H9 (cell line): ENCODE data around the gene MRPL28. TPM values are rescaled to one million over a fixed set of nuclear protein-coding genes. Genes with fewer than 3 reads are reported as not detected.

Source experiments
- DNase-seq: peaks from one replicate; pipeline ENCODE4 v3.0.0-alpha.2; 2017
- H2AFZ ChIP-seq: one replicate; pipeline ENCODE4 v1.6.1; 2013; ENCODE audit warnings: mild to moderate bottlenecking, low read length, control low read depth, moderate library complexity
- H2AK5ac ChIP-seq: 2 replicates; pipeline ENCODE4 v1.6.1; 2013; ENCODE audit warnings: low read length, control low read depth, mixed read lengths; ENCODE audit not compliant: insufficient read length
- H2BK120ac ChIP-seq: one replicate; pipeline ENCODE4 v1.6.1; 2013; ENCODE audit warnings: low read depth, mild to moderate bottlenecking, low read length, control low read depth, inconsistent platforms; ENCODE audit not compliant: poor library complexity, severe bottlenecking
- H2BK12ac ChIP-seq: 2 replicates; pipeline ENCODE4 v1.6.1; 2013; ENCODE audit warnings: low read length, control low read depth, mixed read lengths, low read depth; ENCODE audit not compliant: insufficient read length
- H2BK15ac ChIP-seq: 2 replicates; pipeline ENCODE4 v1.6.1; 2013; ENCODE audit warnings: low read depth, low read length, control low read depth
- H2BK20ac ChIP-seq: one replicate; pipeline ENCODE4 v1.6.1; 2013; ENCODE audit warnings: low read depth, mild to moderate bottlenecking, low read length, control low read depth, inconsistent platforms; ENCODE audit not compliant: poor library complexity, severe bottlenecking
- H2BK5ac ChIP-seq: 2 replicates; pipeline ENCODE4 v1.6.1; 2013; ENCODE audit warnings: low read length, control low read depth, mixed read lengths; ENCODE audit not compliant: insufficient read length
- H3K14ac ChIP-seq: 2 replicates; pipeline ENCODE4 v1.6.1; 2013; ENCODE audit warnings: low read length, control low read depth; ENCODE audit not compliant: insufficient read depth
- H3K18ac ChIP-seq: 2 replicates; pipeline ENCODE4 v1.6.1; 2013; ENCODE audit warnings: low read depth, mild to moderate bottlenecking, mixed read lengths, low read length, control low read depth; ENCODE audit not compliant: insufficient read length
- H3K23ac ChIP-seq: 2 replicates; pipeline ENCODE4 v1.6.1; 2013; ENCODE audit warnings: low read length, control low read depth, mixed read lengths, low read depth; ENCODE audit not compliant: insufficient read length
- H3K23me2 ChIP-seq: 2 replicates; pipeline ENCODE4 v1.6.1; 2013; ENCODE audit warnings: low read depth, mild to moderate bottlenecking, mixed read lengths, low read length, control low read depth; ENCODE audit not compliant: insufficient read length, poor library complexity, severe bottlenecking
- H3K27ac ChIP-seq: 2 replicates; pipeline ENCODE4 v1.5.1; 2013; ENCODE audit warnings: low read length, control low read depth, mixed read lengths, low read depth; ENCODE audit not compliant: insufficient read length
- H3K27me3 ChIP-seq: 2 replicates; pipeline ENCODE4 v1.6.1; 2013; ENCODE audit warnings: low read length, control low read depth, inconsistent platforms; ENCODE audit not compliant: insufficient read depth
- H3K4ac ChIP-seq: 2 replicates; pipeline ENCODE4 v1.6.1; 2013; ENCODE audit warnings: low read depth, mild to moderate bottlenecking, control low read depth, inconsistent platforms, low read length, moderate library complexity
- H3K4me1 ChIP-seq: 2 replicates; pipeline ENCODE4 v1.6.1; 2013; ENCODE audit warnings: low read length, control low read depth, inconsistent platforms; ENCODE audit not compliant: insufficient read depth
- H3K4me2 ChIP-seq: 2 replicates; pipeline ENCODE4 v1.6.1; 2013; ENCODE audit warnings: low read length, control low read depth, mixed read lengths; ENCODE audit not compliant: insufficient read length, insufficient read depth
- H3K56ac ChIP-seq: 2 replicates; pipeline ENCODE4 v1.6.1; 2013; ENCODE audit warnings: low read depth, mild to moderate bottlenecking, mixed read lengths, low read length, control low read depth; ENCODE audit not compliant: insufficient read length
- H3K79me1 ChIP-seq: 2 replicates; pipeline ENCODE4 v1.6.1; 2013; ENCODE audit warnings: low read depth, mild to moderate bottlenecking, moderate library complexity, low read length, control low read depth, inconsistent platforms; ENCODE audit not compliant: insufficient read depth, poor library complexity, severe bottlenecking
- H3K79me2 ChIP-seq: 2 replicates; pipeline ENCODE4 v1.6.1; 2013; ENCODE audit warnings: low read length, control low read depth, inconsistent platforms; ENCODE audit not compliant: insufficient read depth
- H3K9ac ChIP-seq: 2 replicates; pipeline ENCODE4 v1.6.1; 2013; ENCODE audit warnings: low read length, control low read depth, mixed read lengths; ENCODE audit not compliant: insufficient read length; ENCODE audit errors: extremely low read depth
- H3K9me3 ChIP-seq: one replicate; pipeline ENCODE4 v1.6.1; 2013; ENCODE audit warnings: low read depth, low read length, inconsistent platforms; ENCODE audit not compliant: control insufficient read depth
- H3T11ph ChIP-seq: one replicate; pipeline ENCODE4 v1.6.1; 2013; ENCODE audit warnings: mild to moderate bottlenecking, low read length, control low read depth, inconsistent platforms
- H4K20me1 ChIP-seq: one replicate; pipeline ENCODE4 v1.6.1; 2013; ENCODE audit not compliant: control insufficient read depth, insufficient read length, insufficient read depth
- H4K5ac ChIP-seq: 2 replicates; pipeline ENCODE4 v1.6.1; 2013; ENCODE audit warnings: low read depth, mild to moderate bottlenecking, mixed read lengths, low read length, control low read depth; ENCODE audit not compliant: insufficient read length
- H4K8ac ChIP-seq: replicated peaks from 2 replicates; pipeline ENCODE4 v1.6.1; 2013; ENCODE audit warnings: low read length, control low read depth, mixed read lengths, low read depth; ENCODE audit not compliant: insufficient read length
- H4K91ac ChIP-seq: 2 replicates; pipeline ENCODE4 v1.6.1; 2013; ENCODE audit warnings: low read depth, mild to moderate bottlenecking, moderate library complexity, mixed read lengths, low read length, control low read depth; ENCODE audit not compliant: insufficient read length
- H3K27ac Mint-ChIP-seq, 3 experiments: 2 replicates in 2 of 3; 3 replicates in 1 of 3; pipeline ENCODE4 v1.8.0; 2020 to 2021; ENCODE audit warnings: mixed read lengths in 3 of 3, mild to moderate bottlenecking in 1 of 3, moderate library complexity in 1 of 3
- H3K27me3 Mint-ChIP-seq: 2 replicates; pipeline ENCODE4 v1.8.0; 2021; ENCODE audit warnings: low read depth, mild to moderate bottlenecking, moderate library complexity, mixed read lengths
- H3K36me3 Mint-ChIP-seq, 3 experiments: 2 replicates in 2 of 3; 3 replicates in 1 of 3; pipeline ENCODE4 v1.8.0; 2020 to 2021; ENCODE audit warnings: low read depth in 3 of 3, mixed read lengths in 3 of 3; ENCODE audit not compliant: insufficient read depth in 1 of 3
- H3K4me1 Mint-ChIP-seq, 2 experiments: 2 replicates each; pipeline ENCODE4 v1.8.0; 2020; ENCODE audit warnings: mixed read lengths in 2 of 2
- H3K4me3 Mint-ChIP-seq, 2 experiments: 2 replicates in 1 of 2; 3 replicates in 1 of 2; pipeline ENCODE4 v1.8.0; 2020 to 2021; ENCODE audit warnings: mild to moderate bottlenecking in 2 of 2, mixed read lengths in 2 of 2, moderate library complexity in 1 of 2
- H3K9me3 Mint-ChIP-seq, 2 experiments: 2 replicates in 1 of 2; 3 replicates in 1 of 2; pipeline ENCODE4 v1.8.0; 2020; ENCODE audit warnings: mild to moderate bottlenecking in 2 of 2, mixed read lengths in 2 of 2, moderate library complexity in 1 of 2
- CTCF ChIP-seq: fragments of 200-600 bp; sonication (generic); conservative IDR thresholded peaks from 3 replicates; pipeline ENCODE4 v1.8.0; 2021; ENCODE audit warnings: antibody characterized with exemption, mild to moderate bottlenecking
- WGBS: extraction: QIAGEN DNeasy Blood & Tissue Kit; methylation state at CpG from one replicate; pipeline ENCODE4 v1.1.7; 2013; ENCODE audit warnings: missing lambda C conversion rate, low lambda C conversion rate, mixed read lengths; ENCODE audit not compliant: insufficient read length; ENCODE audit errors: extremely low coverage; 5-methylcytosine and 5-hydroxymethylcytosine counted together
- total RNA-seq: library from RNA; stranded (reverse); gene quantifications from 2 replicates; pipeline ENCODE4 v1.2.1, GENCODE V29; 2021

MRPL28 gene
- total RNA-seq, 1 experiment from 2014 or later = 154 TPM

GRCh38 chr16:375212-375611 is 4.9 kb upstream of the MRPL28 start:
- Histone ChIP-seq H2BK12ac (no peak overlapping the region), H3K4me2 (no peak overlapping the region), H3K18ac (no peak overlapping the region), H3K14ac (no peak overlapping the region), H4K91ac (no peak overlapping the region), H2BK120ac (no peak overlapping the region), H3K23ac (no peak overlapping the region), H2BK20ac (no peak overlapping the region), H2BK5ac (no peak overlapping the region), H2BK15ac (no peak overlapping the region), H3K27me3 (no peaks in the 10 kb centered on the region), H2AK5ac (no peak overlapping the region), H3K4ac (no peak overlapping the region), H3K23me2 (no peaks in the 10 kb centered on the region), H4K8ac (no peak overlapping the region), H3K9ac (no peak overlapping the region), H3K27ac (no peak overlapping the region), H3K9me3 (no peaks in the 10 kb centered on the region), H4K20me1 (no peaks in the 10 kb centered on the region), H3K56ac (no peak overlapping the region), H2AFZ (no peak overlapping the region), H3K4me1 (no peaks in the 10 kb centered on the region), H3K79me1 (no peaks in the 10 kb centered on the region), H3T11ph (no peak overlapping the region), H3K79me2 (no peaks in the 10 kb centered on the region; the same call in 1 of the 2 replicates), H4K5ac (no peak overlapping the region)
- peaks cover 12 to 23% of the 10 kb centered on the region in 2 experiments for H3K4me1 Mint-ChIP-seq
- H3K9me3 Mint-ChIP-seq = no peaks in the 10 kb centered on the region
- WGBS = no CpG with 5 or more reads among the region's 23 CpGs
- H3K27ac Mint-ChIP-seq = no peak overlapping the region; a peak in 1 of 7 replicates
- DNase-seq = no peak
- H3K36me3 Mint-ChIP-seq = peaks cover 5 to 45% (median 20%) of the 10 kb centered on the region in 3 experiments
- TF ChIP-seq CTCF = no peak
- no peak overlapping the region for H3K4me3 Mint-ChIP-seq
- H3K27me3 Mint-ChIP-seq = no peaks in the 10 kb centered on the region; the same call in 1 of the 2 replicates
